Islet of Langerhans (tissue), 1 donor: Measurements from ENCODE around the gene ZNF219.

Source experiments
- FAIRE-seq: peaks from one replicate; lab custom pipeline; 2011; peaks lifted over from hg19 to GRCh38; lab: Jason Lieb, UNC

The ZNF219 gene

GRCh38 chr14:21084998-21085853, 13.2 kb downstream of the ZNF219 start:
- no peak for FAIRE-seq

GRCh38 chr14:21084396-21084795, 14.1 kb downstream of the ZNF219 start:
- FAIRE-seq: no peak

- FAIRE-seq: no peak
Measured at GRCh38 chr14:21083565-21084325, 14.7 kb downstream of the ZNF219 start.

DNA sequence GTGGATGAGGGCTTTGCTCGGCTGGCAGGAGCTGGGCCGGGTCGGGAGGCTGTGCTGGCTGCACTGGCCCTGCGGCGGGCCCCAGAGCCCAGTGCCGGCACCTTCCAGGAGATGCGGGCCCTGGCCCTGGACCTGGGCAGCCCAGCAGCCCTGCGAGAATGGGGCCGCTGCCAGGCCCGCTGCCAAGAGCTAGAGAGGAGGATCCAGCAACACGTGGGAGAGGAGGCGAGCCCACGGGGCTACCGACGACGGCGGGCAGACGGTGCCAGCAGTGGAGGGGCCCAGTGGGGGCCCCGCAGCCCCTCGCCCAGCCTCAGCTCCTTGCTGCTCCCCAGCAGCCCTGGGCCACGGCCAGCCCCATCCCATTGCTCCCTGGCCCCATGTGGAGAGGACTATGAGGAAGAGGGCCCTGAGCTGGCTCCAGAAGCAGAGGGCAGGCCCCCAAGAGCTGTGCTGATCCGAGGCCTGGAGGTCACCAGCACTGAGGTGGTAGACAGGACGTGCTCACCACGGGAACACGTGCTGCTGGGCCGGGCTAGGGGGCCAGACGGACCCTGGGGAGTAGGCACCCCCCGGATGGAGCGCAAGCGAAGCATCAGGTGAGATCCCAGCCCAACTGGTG, 16.8 kb downstream of the ZNF219 start:
- FAIRE-seq: no peak

DNA sequence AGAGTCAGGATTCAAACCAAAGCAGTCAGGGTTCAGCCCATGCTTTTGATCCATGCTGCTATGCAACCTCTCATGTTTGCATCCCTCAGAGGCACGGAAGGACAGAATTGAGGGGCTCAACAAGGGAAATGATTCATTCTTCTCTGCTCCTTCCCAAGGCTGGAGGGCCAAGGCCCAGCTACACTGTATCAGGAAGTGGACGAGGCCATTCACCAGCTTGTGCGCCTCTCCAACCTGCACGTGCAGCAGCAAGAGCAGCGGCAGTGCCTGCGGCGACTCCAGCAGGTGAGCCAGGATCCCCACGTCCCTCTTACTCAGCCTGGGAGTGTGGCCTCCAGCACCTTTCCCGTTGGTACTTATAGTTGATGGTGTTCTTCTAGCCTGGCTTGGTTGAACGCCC, 19.7 kb downstream of the ZNF219 start:
- FAIRE-seq: no peak

DNA sequence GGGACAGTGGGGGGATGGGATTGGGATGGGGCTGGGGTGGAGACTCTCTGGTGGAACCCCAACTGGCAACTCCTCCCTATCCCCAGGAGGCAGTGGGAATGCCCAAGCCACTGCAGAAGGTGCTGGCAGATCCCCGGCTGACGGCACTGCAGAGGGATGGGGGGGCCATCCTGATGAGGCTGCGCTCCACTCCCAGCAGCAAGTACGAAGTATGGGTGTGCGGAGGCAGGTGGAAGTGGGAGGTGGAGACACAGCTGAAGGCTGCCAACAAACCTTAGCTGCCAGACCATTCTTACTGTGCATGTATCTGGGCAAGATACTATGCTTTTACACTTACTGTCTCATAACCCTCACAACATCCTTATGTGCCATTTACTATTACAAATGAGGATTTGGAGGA, 20.2 kb downstream of the ZNF219 start:
- no peak for FAIRE-seq

- FAIRE-seq: no peak
Measured at GRCh38 chr14:21077672-21078071, 20.8 kb downstream of the ZNF219 start.

DNA sequence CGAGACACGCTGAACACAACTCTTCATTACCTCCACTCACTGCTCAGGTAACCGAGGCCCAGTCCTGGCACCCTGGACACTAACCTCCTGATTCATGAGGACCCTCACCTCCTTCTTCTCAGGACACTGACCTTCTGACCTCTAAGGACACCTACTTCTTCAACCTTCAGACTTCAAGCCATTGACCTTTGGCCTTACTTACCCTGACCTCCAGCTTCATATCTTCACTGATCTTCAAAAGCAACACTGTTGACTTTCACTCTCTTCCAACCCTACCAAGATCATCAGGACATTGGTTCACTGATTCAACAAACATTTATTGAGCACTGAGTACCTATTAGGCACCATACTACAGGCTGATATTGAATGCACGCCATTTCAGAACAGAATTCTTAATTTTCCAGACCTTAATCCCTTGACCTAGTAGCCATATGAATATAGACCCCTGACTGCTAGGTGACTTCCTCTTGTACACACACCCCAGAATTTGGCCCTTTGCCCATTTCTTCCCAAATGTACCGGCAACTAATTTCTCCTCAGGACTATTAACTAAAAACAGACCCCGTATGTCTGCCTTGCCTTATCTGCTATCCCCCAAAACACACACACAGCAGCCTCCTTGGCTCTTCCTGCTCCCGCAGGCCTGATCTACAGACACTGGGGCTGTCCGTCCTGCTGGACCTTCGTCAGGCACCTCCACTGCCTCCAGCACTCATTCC, 22.6 kb downstream of the ZNF219 start:
- no peak for FAIRE-seq

DNA sequence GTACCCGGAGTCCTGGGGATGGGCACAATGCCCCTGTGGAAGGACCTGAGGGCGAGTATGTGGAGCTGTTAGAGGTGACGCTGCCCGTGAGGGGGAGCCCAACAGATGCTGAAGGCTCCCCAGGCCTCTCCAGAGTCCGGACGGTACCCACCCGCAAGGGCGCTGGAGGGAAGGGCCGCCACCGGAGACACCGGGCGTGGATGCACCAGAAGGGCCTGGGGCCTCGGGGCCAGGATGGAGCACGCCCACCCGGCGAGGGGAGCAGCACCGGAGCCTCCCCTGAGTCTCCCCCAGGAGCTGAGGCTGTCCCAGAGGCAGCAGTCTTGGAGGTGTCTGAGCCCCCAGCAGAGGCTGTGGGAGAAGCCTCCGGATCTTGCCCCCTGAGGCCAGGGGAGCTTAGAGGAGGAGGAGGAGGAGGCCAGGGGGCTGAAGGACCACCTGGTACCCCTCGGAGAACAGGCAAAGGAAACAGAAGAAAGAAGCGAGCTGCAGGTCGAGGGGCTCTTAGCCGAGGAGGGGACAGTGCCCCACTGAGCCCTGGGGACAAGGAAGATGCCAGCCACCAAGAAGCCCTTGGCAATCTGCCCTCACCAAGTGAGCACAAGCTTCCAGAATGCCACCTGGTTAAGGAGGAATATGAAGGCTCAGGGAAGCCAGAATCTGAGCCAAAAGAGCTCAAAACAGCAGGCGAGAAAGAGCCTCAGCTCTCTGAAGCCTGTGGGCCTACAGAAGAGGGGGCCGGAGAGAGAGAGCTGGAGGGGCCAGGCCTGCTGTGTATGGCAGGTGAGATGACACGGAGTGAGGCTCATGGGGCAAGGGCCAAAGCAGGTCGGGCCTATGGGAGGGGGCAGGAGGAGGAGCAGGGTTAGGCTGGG, 23.8 kb downstream of the ZNF219 start:
- no peak for FAIRE-seq

GRCh38 chr14:21073921-21074320, 24.5 kb downstream of the ZNF219 start:
- no peak for FAIRE-seq

- FAIRE-seq: no peak
Measured at GRCh38 chr14:21072781-21073339, 25.6 kb downstream of the ZNF219 start.

- no peak for FAIRE-seq
Measured at GRCh38 chr14:21072031-21072473, 26.4 kb downstream of the ZNF219 start.

DNA sequence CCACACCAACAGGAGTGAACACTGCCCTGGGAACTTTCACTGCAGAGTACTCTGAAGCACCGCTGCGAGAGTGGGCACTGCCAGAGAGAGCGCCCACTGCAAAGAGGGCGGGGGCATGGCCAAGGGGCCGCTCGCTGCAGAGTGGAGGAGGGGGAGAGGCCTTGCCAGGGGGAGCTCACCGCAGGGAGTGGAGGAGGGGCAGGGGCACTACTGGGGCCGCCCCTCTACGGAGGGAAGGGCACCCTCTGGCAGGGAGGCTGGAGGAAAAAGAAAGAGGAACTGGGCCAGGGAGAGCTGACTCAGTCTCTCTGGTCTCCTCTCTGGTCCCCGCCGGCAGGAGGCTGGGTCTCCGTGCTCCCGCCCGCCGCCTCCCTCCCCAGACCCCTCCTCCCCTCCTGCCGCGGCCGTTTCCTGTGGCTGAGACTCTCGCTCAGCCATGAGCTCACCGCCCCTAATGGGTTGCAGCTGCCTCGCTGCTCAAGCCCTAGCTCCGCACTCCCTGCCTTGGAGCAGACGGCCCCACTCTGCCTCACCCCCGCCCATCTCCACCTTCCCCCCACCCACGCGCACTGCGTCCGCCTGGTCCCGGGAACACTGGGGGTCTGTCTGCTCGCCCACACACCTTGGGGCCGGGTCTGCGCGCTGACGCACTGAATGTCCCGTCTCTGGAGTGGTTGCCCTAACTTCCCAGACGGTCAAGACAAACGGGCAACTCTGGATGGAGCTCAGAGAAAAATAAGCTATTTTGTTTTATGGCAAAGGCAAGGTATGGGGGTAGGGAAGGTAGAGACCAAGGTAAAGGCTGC, 27.0 kb downstream of the ZNF219 start:
- FAIRE-seq: no peak

- no peak for FAIRE-seq
Measured at GRCh38 chr14:21070610-21071224, 27.7 kb downstream of the ZNF219 start.

DNA sequence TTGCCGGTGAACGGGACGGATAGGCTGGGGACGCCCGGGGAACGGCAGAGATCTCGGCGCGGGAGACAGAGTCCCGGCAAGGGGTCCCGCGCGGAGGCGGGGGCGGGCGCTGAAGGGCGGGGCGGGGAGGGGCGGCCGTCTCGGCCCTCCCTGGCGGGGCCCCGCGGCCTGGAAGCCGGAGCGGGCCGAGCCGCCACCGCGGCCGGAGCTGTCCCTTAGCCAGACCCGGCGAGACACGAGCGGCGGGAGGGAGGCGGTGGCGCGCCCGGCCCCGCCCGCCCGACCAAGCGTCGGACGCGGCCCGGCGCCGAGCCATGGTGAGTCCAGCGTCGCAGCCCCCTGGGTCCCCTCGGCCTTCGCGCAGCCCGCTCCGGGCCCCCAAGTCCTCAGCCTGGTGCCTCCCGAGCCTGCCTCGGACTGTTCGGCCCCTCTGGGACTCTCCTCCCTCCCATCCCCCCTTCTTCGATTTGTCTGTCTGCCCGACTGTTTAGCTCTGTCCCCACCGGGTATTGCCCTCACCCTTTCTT, 28.3 kb downstream of the ZNF219 start, which contains the start of gene ARHGEF40:
ARHGEF40 (plus strand) TSS at position 222 of the 527 bp plus-strand sequence; CDS start at position 315, 93 bp downstream.
- FAIRE-seq: no peak

DNA sequence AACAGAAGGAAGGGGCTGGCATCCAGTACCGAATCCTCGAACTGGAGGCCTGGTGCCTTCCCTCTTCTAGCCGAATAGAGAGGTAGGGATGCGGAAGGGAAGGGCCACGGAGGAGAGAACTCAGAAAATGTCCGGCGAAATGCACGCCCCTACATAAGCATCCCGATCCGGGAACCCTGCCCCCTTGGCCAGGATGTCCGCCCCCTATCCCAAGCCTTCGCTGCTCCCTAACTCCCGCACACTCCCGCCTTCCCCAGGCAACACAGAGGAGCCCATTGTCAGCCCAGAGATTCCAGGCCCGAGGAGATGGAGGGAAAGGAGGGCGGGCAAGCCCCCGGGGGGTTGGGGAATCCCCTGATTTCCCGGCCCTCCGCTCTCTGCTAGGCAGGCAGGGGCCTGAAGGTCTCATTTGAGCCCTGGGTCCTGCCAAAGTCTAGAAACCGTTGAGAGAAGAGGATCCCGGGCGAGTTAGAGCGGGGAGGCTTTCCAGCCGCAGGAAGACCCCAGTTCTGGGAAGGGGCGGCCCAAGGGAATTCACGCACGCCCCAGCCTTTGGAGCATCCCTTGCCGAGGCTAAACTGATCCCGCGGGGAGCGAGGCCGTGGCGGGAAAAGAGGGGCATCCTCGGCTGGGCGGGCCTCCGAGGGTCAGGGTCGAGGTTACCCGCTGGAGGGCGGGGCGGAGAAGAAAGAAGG, 28.9 kb downstream of the ZNF219 start:
- no peak for FAIRE-seq

- no peak for FAIRE-seq
Measured at GRCh38 chr14:21068521-21069387, 29.7 kb downstream of the ZNF219 start.
